Body of pancreas (tissue), 4 donors: ENCODE results near the gene TSPOAP1. TPM values are rescaled to one million over a fixed set of nuclear protein-coding genes. Genes with fewer than 3 reads are reported as not detected.

Source experiments
- ATAC-seq: fragments of 150-250 bp; one replicate; pipeline ENCODE4 v1.9.1; 2016
- DNase-seq, 4 donors: peaks; one replicate each; pipeline ENCODE4 v3.0.0-alpha.2; 2019
- H3K27ac ChIP-seq, 4 donors: fragments of 200-600 bp; sonication (generic); 1 replicate in 3 of 4; 2 replicates in 1 of 4; pipeline versions ENCODE4 v1.5.1 to v1.6.1; 2016 to 2019; ENCODE audit warnings: mild to moderate bottlenecking in 1 of 4, mixed read lengths in 1 of 4, moderate library complexity in 1 of 4
- H3K27me3 ChIP-seq, 2 donors: fragments of 200-600 bp; sonication (generic); one replicate each; pipeline ENCODE4 v1.6.0; 2016; ENCODE audit warnings: mild to moderate bottlenecking in 1 of 2
- H3K36me3 ChIP-seq, 2 donors: fragments of 200-600 bp; sonication (generic); replicated peaks in 1 of 2; 2 replicates each; pipeline ENCODE4 v1.5.1; 2016; ENCODE audit warnings: low read depth in 2 of 2; ENCODE audit not compliant: insufficient read depth in 1 of 2
- H3K4me1 ChIP-seq: fragments of 200-600 bp; sonication (generic); one replicate; pipeline ENCODE4 v1.6.0; 2016
- H3K4me3 ChIP-seq, 2 donors: fragments of 200-600 bp; sonication (generic); 1 replicate in 1 of 2; 2 replicates in 1 of 2; pipeline ENCODE4 v1.5.1; 2016 to 2019
- H3K9me3 ChIP-seq, 3 donors: fragments of 200-600 bp; sonication (generic); 1 replicate in 2 of 3; 2 replicates in 1 of 3; pipeline ENCODE4 v1.5.1; 2016
- CTCF ChIP-seq, 7 experiments: fragments of 450-650 bp in 4 of 7; fragments of 200-600 bp in 3 of 7; sonication (generic) in 3 of 7; IDR thresholded peaks; one replicate each; pipeline ENCODE4 v1.5.1; 2016 to 2019; ENCODE audit warnings: antibody characterized with exemption in 7 of 7
- POLR2A ChIP-seq, 3 donors: fragments of 450-650 bp; IDR thresholded peaks; one replicate each; pipeline ENCODE4 v1.6.1; 2016; ENCODE audit warnings: antibody characterized with exemption in 3 of 3, mild to moderate bottlenecking in 2 of 3
- WGBS, 2 donors: methylation state at CpG; one replicate each; pipeline ENCODE4 v1.1.5; 2017; 5-methylcytosine and 5-hydroxymethylcytosine counted together
- intact Hi-C: fragments of 100-400 bp; cut with DNase I; formaldehyde crosslinking; loops from one replicate; pipeline ENCODE4 v1.15.1; 2023
- total RNA-seq, 2 donors: library from RNA; depleted of rRNA; stranded (reverse); fragments of >200 nt; gene quantifications; one replicate each; pipeline ENCODE4 v1.1.0, GENCODE V29; 2016

The TSPOAP1 gene
- total RNA-seq, 2 donors from 2014 or later, result 21.0 to 22.7 TPM

- H3K4me3 ChIP-seq, result no peak overlapping the region
- no peaks in the 10 kb centered on the region for H3K4me1 ChIP-seq
- no peaks in the 10 kb centered on the region for H3K9me3 ChIP-seq
- no peak overlapping the region for H3K27ac ChIP-seq
- no peaks in the 10 kb centered on the region for H3K36me3 ChIP-seq
- DNase-seq (no peak), ATAC-seq (no peak)
- 77 to 86% methylated on average over 9 of the region's 9 CpGs for WGBS, 2 donors
- intact Hi-C loops, result no loop called here
- TF ChIP-seq POLR2A (IDR thresholded peaks at IDR 0.05), result no peak
- no peak for TF ChIP-seq CTCF (IDR thresholded peaks at IDR 0.05)
- no peaks in the 10 kb centered on the region for H3K27me3 ChIP-seq
These were observed 42.1 kb upstream of the TSPOAP1 start for GRCh38 chr17:58370716-58371115.

GRCh38 chr17:58370309-58370708 lies 41.7 kb upstream of the TSPOAP1 start:
- no peaks in the 10 kb centered on the region for H3K27me3 ChIP-seq
- WGBS, 2 donors, result 86 to 99% methylated on average over 5 of the region's 5 CpGs
- no peak overlapping the region for H3K4me3 ChIP-seq
- no peak for ATAC-seq
- no peak for TF ChIP-seq POLR2A (IDR thresholded peaks at IDR 0.05)
- TF ChIP-seq CTCF (IDR thresholded peaks at IDR 0.05), result no peak
- H3K4me1 ChIP-seq, result no peaks in the 10 kb centered on the region
- no peaks in the 10 kb centered on the region for H3K9me3 ChIP-seq
- H3K36me3 ChIP-seq, result no peaks in the 10 kb centered on the region
- intact Hi-C loops, result no loop called here
- no peak overlapping the region for H3K27ac ChIP-seq
- DNase-seq, result no peak

GRCh38 chr17:58369214-58370031 lies 40.8 kb upstream of the TSPOAP1 start:
- DNase-seq (no peak), ATAC-seq (no peak)
- TF ChIP-seq POLR2A (IDR thresholded peaks at IDR 0.05) (no peak), CTCF (IDR thresholded peaks at IDR 0.05) (no peak)
- 76 to 83% methylated on average over 5 of the region's 5 CpGs for WGBS, 2 donors
- Histone ChIP-seq H3K27ac (no peak overlapping the region), H3K4me1 (no peaks in the 10 kb centered on the region), H3K4me3 (no peak overlapping the region), H3K36me3 (no peaks in the 10 kb centered on the region), H3K27me3 (no peaks in the 10 kb centered on the region), H3K9me3 (no peaks in the 10 kb centered on the region)
- intact Hi-C loops, result no loop called here

GRCh38 chr17:58368860-58369213 lies 40.2 kb upstream of the TSPOAP1 start:
- intact Hi-C loops, result no loop called here
- Histone ChIP-seq H3K4me1 (no peaks in the 10 kb centered on the region), H3K4me3 (no peak overlapping the region), H3K27ac (no peak overlapping the region), H3K9me3 (no peaks in the 10 kb centered on the region), H3K36me3 (peaks cover 0 to 2% of the 10 kb centered on the region in 2 donors), H3K27me3 (no peaks in the 10 kb centered on the region)
- ATAC-seq (no peak), DNase-seq (no peak)
- no peak for TF ChIP-seq POLR2A (IDR thresholded peaks at IDR 0.05)
- no peak for TF ChIP-seq CTCF (IDR thresholded peaks at IDR 0.05)
- WGBS, 2 donors, result 82 to 88% methylated on average over 3 of the region's 3 CpGs

- ATAC-seq (no peak), DNase-seq (no peak)
- H3K36me3 ChIP-seq, result peaks cover 0 to 4% of the 10 kb centered on the region in 2 donors
- no peak overlapping the region for H3K27ac ChIP-seq
- no peaks in the 10 kb centered on the region for H3K9me3 ChIP-seq
- H3K4me3 ChIP-seq, result no peak overlapping the region
- no peaks in the 10 kb centered on the region for H3K4me1 ChIP-seq
- intact Hi-C loops, result no loop called here
- 96% methylated on average over 3 of the region's 3 CpGs for WGBS, 2 donors
- H3K27me3 ChIP-seq, result no peaks in the 10 kb centered on the region
- TF ChIP-seq POLR2A (IDR thresholded peaks at IDR 0.05) (no peak), CTCF (IDR thresholded peaks at IDR 0.05) (no peak)
These were observed 38.9 kb upstream of the TSPOAP1 start for GRCh38 chr17:58367461-58367860.
